B cell (primary cell): ENCODE results near the gene RFC1. TPM values are rescaled to one million over a fixed set of nuclear protein-coding genes. Genes with fewer than 3 reads are reported as not detected.

ENCODE experiments used
- ATAC-seq: fragments of 200-7000 bp; cut with Tn5 transposase; one replicate; pipeline ENCODE4 v1.10.0; 2021; ENCODE audit warnings: low read depth, mild to moderate bottlenecking, moderate number of reproducible peaks, moderate library complexity
- CTCF ChIA-PET: fragments of 350-600 bp; sonication (Branson Sonifier 250); formaldehyde crosslinking; loops from one replicate; lab custom pipeline; 2021; ENCODE audit warnings: antibody characterized with exemption, inconsistent platforms; lab: Charles Lee
- POLR2A ChIA-PET: fragments of 350-600 bp; sonication (Branson Sonifier 250); formaldehyde crosslinking; loops from one replicate; lab custom pipeline; 2021; ENCODE audit warnings: antibody characterized with exemption; lab: Charles Lee
- DNase-seq: peaks from one replicate; pipeline ENCODE4 v3.0.0; 2013
- H2AFZ ChIP-seq: 2 replicates; pipeline ENCODE4 v1.6.1; 2012; ENCODE audit warnings: mild to moderate bottlenecking, low read depth, low read length; ENCODE audit not compliant: insufficient read depth, poor library complexity, severe bottlenecking
- H3K27ac ChIP-seq, 2 donors: 1 replicate in 1 of 2; 2 replicates in 1 of 2; pipeline ENCODE4 v1.5.1; 2012 to 2013; ENCODE audit warnings: low read length in 2 of 2, mild to moderate bottlenecking in 2 of 2, moderate library complexity in 1 of 2
- H3K27me3 ChIP-seq, 4 experiments: fragments of 200-600 bp in 1 of 4; sonication (generic) in 1 of 4; replicated peaks in 1 of 4; 1 replicate in 2 of 4; 2 replicates in 2 of 4; pipeline versions ENCODE4 v1.6.1 to v1.7.0; 2013 to 2016; ENCODE audit warnings: low read length in 3 of 4, mild to moderate bottlenecking in 2 of 4, mixed read lengths in 1 of 4, moderate library complexity in 1 of 4; ENCODE audit not compliant: insufficient read depth in 4 of 4, control insufficient read depth in 3 of 4; ENCODE audit errors: control extremely low read depth in 1 of 4
- H3K36me3 ChIP-seq, 2 experiments: replicated peaks in 1 of 2; 1 replicate in 1 of 2; 2 replicates in 1 of 2; pipeline versions ENCODE4 v1.6.1 to v1.7.1; 2013; ENCODE audit warnings: low read length in 1 of 2; ENCODE audit not compliant: insufficient read depth in 2 of 2, control insufficient read depth in 1 of 2; ENCODE audit errors: control extremely low read depth in 1 of 2, extremely low read depth in 1 of 2
- H3K4me1 ChIP-seq, 2 donors: fragments of 200-600 bp in 1 of 2; sonication (generic) in 1 of 2; 1 replicate in 1 of 2; 2 replicates in 1 of 2; pipeline versions ENCODE4 v1.5.1 to v1.6.1; 2013 to 2017; ENCODE audit warnings: low read length in 2 of 2; ENCODE audit not compliant: control insufficient read depth in 2 of 2, insufficient read depth in 2 of 2
- H3K4me2 ChIP-seq: replicated peaks from 2 replicates; pipeline ENCODE3; 2012; ENCODE audit warnings: mild to moderate bottlenecking, low read depth, low read length; ENCODE audit not compliant: poor library complexity, severe bottlenecking
- H3K4me3 ChIP-seq, 5 experiments: fragments of 200-600 bp in 1 of 5; sonication (generic) in 1 of 5; 1 replicate in 3 of 5; 2 replicates in 2 of 5; pipeline versions ENCODE4 v1.5.1 to v1.7.0; 2011 to 2016; ENCODE audit warnings: low read length in 4 of 5, mild to moderate bottlenecking in 4 of 5, low read depth in 2 of 5, control low read depth in 1 of 5, moderate library complexity in 1 of 5; ENCODE audit not compliant: insufficient read depth in 1 of 5; ENCODE audit errors: control extremely low read depth in 1 of 5, extremely low read depth in 1 of 5
- H3K79me2 ChIP-seq: fragments of 200-600 bp; sonication (generic); one replicate; pipeline ENCODE4 v1.6.0; 2016; ENCODE audit warnings: low read length; ENCODE audit not compliant: control insufficient read depth, insufficient read depth
- H3K9ac ChIP-seq: fragments of 200-600 bp; sonication (generic); 2 replicates; pipeline ENCODE4 v1.6.1; 2017; ENCODE audit warnings: mild to moderate bottlenecking, low read length, moderate library complexity
- H3K9me3 ChIP-seq, 3 donors: one replicate each; pipeline versions ENCODE4 v1.6.1 to v1.7.1; 2013; ENCODE audit warnings: low read length in 2 of 3; ENCODE audit not compliant: control insufficient read depth in 2 of 3, insufficient read depth in 1 of 3; ENCODE audit errors: control extremely low read depth in 1 of 3
- H4K20me1 ChIP-seq: 2 replicates; pipeline ENCODE4 v1.6.0; 2012; ENCODE audit warnings: mild to moderate bottlenecking, low read length; ENCODE audit not compliant: insufficient read depth, control insufficient read depth, poor library complexity, severe bottlenecking
- H3K27ac Mint-ChIP-seq: one replicate; pipeline ENCODE4 v1.8.0; 2021; ENCODE audit warnings: mixed read lengths
- H3K27me3 Mint-ChIP-seq: one replicate; pipeline ENCODE4 v1.8.0; 2021; ENCODE audit warnings: mixed read lengths
- H3K4me1 Mint-ChIP-seq: one replicate; pipeline ENCODE4 v1.8.0; 2021; ENCODE audit warnings: mixed read lengths
- H3K4me3 Mint-ChIP-seq: one replicate; pipeline ENCODE4 v1.8.0; 2021; ENCODE audit warnings: mixed read lengths
- H3K9me3 Mint-ChIP-seq: one replicate; pipeline ENCODE4 v1.8.0; 2022; ENCODE audit warnings: mixed read lengths; ENCODE audit not compliant: insufficient read depth
- EZH2 ChIP-seq: IDR thresholded peaks from 2 replicates; pipeline ENCODE4 v1.6.1; 2012; ENCODE audit warnings: borderline replicate concordance, low read depth, mild to moderate bottlenecking, moderate library complexity, low read length; ENCODE audit not compliant: insufficient read depth, poor library complexity, severe bottlenecking
- WGBS: methylation state at CpG from one replicate; pipeline ENCODE4 v1.1.5; 2013; ENCODE audit warnings: missing lambda C conversion rate; ENCODE audit not compliant: insufficient coverage; 5-methylcytosine and 5-hydroxymethylcytosine counted together
- intact Hi-C: fragments of 100-400 bp; cut with micrococcal nuclease; formaldehyde crosslinking; loops from one replicate; pipeline ENCODE4 v1.10.0; 2022
- polyA plus RNA-seq: library from polyadenylated mRNA; depleted of rRNA; stranded (reverse); fragments of >200 nt; gene quantifications from 2 replicates; pipeline ENCODE4 v1.2.3, GENCODE V29; 2012
- total RNA-seq, 2 donors: library from RNA; stranded (reverse); fragments of 120-200 nt in 1 of 2; gene quantifications; 1 replicate in 1 of 2; 2 replicates in 1 of 2; pipeline versions ENCODE4 v1.2.3 to v1.2.4, GENCODE V29; 2013 to 2022
- TF ChIP-seq, protein P1 (sequence below): fragments of 200-600 bp; IDR thresholded peaks from one replicate; pipeline ENCODE4 v1.8.0; 2022; ENCODE audit warnings: antibody characterized with exemption, mild to moderate bottlenecking

RFC1 gene
- total and polyA plus RNA-seq, 2 donors (not counting 1 experiment from before 2014, with no cell fraction given) = 14.9 to 55.1 TPM

DNA sequence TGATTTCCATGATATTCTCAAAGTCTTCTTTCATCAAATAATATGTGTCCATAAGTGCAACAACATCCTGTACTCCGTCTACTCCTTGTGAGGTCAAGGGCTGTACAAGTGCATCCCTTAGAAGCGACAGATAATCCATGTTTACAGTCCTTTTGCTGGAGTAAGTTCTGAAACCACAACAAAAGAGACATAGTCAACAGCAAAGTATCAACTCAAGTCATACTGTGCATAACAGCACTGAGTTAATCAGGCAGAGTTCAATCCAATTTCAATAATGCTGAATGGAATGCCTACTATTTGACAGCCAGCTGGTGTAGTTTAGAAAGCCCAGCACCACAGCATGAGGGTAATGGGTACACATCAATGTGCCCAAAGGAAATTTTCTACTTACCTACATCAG is 74.5 kb downstream of the RFC1 start:
- Mint-ChIP-seq H3K4me1 (no peaks in the 10 kb centered on the region), H3K9me3 (no peaks in the 10 kb centered on the region), H3K27me3 (no peaks in the 10 kb centered on the region), H3K27ac (no peak overlapping the region), H3K4me3 (no peak overlapping the region)
- CTCF ChIA-PET = no interaction called here
- H4K20me1 ChIP-seq = no peaks in the 10 kb centered on the region
- no peaks in the 10 kb centered on the region for H3K27me3 ChIP-seq
- H3K4me2 ChIP-seq = no peak overlapping the region
- DNase-seq = no peak
- H3K9me3 ChIP-seq = no peaks in the 10 kb centered on the region
- no peak overlapping the region for H2AFZ ChIP-seq
- H3K4me1 ChIP-seq = no peaks in the 10 kb centered on the region
- TF ChIP-seq, protein P1, sequence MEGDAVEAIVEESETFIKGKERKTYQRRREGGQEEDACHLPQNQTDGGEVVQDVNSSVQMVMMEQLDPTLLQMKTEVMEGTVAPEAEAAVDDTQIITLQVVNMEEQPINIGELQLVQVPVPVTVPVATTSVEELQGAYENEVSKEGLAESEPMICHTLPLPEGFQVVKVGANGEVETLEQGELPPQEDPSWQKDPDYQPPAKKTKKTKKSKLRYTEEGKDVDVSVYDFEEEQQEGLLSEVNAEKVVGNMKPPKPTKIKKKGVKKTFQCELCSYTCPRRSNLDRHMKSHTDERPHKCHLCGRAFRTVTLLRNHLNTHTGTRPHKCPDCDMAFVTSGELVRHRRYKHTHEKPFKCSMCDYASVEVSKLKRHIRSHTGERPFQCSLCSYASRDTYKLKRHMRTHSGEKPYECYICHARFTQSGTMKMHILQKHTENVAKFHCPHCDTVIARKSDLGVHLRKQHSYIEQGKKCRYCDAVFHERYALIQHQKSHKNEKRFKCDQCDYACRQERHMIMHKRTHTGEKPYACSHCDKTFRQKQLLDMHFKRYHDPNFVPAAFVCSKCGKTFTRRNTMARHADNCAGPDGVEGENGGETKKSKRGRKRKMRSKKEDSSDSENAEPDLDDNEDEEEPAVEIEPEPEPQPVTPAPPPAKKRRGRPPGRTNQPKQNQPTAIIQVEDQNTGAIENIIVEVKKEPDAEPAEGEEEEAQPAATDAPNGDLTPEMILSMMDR = no peak
- no peak for TF ChIP-seq EZH2
- ATAC-seq = no peak
- H3K27ac ChIP-seq = no peak overlapping the region
- WGBS = 95% methylated on average over 2 of the region's 2 CpGs
- intact Hi-C loops = no loop called here
- no peak overlapping the region for H3K4me3 ChIP-seq
- POLR2A ChIA-PET = interaction anchor here (0.6 kb wide), 2 partner anchors 12 to 60 kb away, joined by 3 to 4 read pairs; no protein-coding TSS in a partner anchor
- peaks cover 7 to 73% of the 10 kb centered on the region in 2 experiments for H3K36me3 ChIP-seq
- H3K9ac ChIP-seq = no peak overlapping the region
- H3K79me2 ChIP-seq = no peaks in the 10 kb centered on the region

DNA sequence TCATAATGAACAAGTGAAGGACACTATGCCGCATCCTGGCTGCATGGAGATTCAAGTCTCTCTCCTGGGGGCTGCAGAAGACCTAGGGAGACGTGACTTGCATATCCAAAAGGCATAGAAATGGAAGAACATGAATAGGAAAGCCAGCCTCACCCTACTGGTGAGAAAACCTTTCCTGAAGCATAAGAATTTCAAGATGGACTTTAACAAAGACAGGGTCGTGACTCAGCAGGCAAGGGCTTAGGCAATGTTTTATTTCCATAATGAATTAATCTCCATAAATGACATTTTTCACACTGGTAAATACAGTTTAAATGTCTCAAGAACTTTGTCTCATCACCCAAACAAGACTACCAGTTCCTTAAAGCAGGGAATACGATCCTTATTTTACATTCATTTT is 78.9 kb downstream of the RFC1 start:
- H3K9me3 ChIP-seq = no peaks in the 10 kb centered on the region
- no peak overlapping the region for H2AFZ ChIP-seq
- H4K20me1 ChIP-seq = no peaks in the 10 kb centered on the region
- intact Hi-C loops = no loop called here
- H3K27ac Mint-ChIP-seq = no peak overlapping the region
- H3K27me3 ChIP-seq = no peaks in the 10 kb centered on the region
- H3K27ac ChIP-seq = no peak overlapping the region
- ChIA-PET POLR2A (no interaction called here), CTCF (interaction anchor here (1.1 kb wide), 1 partner anchor 384 kb away, joined by 4 read pairs; no protein-coding TSS in a partner anchor)
- TF ChIP-seq EZH2 = no peak
- TF ChIP-seq, protein P1 = no peak
- H3K4me3 ChIP-seq = no peak overlapping the region
- ATAC-seq (no peak), DNase-seq (no peak)
- WGBS = 90% methylated on average over 3 of the region's 4 CpGs
- H3K79me2 ChIP-seq = no peaks in the 10 kb centered on the region
- no peaks in the 10 kb centered on the region for H3K4me1 Mint-ChIP-seq
- H3K4me2 ChIP-seq = no peak overlapping the region
- H3K4me3 Mint-ChIP-seq = no peak overlapping the region
- H3K9ac ChIP-seq = no peak overlapping the region
- H3K4me1 ChIP-seq = no peaks in the 10 kb centered on the region
- H3K36me3 ChIP-seq = peaks cover 9 to 64% of the 10 kb centered on the region in 2 experiments
- H3K27me3 Mint-ChIP-seq = no peaks in the 10 kb centered on the region
- H3K9me3 Mint-ChIP-seq = no peaks in the 10 kb centered on the region
